ENCODE measurements around the gene TP53BP2.
A peak's percentile ranks its signal among the peaks of the same experiment; 100 is the strongest.
"Not testable (repeated sequence)": the region's sequence is repeated elsewhere in the genome, so short reads cannot be mapped to it uniquely, and the experiment has no call there.

TP53BP2 gene, protein sequence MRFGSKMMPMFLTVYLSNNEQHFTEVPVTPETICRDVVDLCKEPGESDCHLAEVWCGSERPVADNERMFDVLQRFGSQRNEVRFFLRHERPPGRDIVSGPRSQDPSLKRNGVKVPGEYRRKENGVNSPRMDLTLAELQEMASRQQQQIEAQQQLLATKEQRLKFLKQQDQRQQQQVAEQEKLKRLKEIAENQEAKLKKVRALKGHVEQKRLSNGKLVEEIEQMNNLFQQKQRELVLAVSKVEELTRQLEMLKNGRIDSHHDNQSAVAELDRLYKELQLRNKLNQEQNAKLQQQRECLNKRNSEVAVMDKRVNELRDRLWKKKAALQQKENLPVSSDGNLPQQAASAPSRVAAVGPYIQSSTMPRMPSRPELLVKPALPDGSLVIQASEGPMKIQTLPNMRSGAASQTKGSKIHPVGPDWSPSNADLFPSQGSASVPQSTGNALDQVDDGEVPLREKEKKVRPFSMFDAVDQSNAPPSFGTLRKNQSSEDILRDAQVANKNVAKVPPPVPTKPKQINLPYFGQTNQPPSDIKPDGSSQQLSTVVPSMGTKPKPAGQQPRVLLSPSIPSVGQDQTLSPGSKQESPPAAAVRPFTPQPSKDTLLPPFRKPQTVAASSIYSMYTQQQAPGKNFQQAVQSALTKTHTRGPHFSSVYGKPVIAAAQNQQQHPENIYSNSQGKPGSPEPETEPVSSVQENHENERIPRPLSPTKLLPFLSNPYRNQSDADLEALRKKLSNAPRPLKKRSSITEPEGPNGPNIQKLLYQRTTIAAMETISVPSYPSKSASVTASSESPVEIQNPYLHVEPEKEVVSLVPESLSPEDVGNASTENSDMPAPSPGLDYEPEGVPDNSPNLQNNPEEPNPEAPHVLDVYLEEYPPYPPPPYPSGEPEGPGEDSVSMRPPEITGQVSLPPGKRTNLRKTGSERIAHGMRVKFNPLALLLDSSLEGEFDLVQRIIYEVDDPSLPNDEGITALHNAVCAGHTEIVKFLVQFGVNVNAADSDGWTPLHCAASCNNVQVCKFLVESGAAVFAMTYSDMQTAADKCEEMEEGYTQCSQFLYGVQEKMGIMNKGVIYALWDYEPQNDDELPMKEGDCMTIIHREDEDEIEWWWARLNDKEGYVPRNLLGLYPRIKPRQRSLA

DNA sequence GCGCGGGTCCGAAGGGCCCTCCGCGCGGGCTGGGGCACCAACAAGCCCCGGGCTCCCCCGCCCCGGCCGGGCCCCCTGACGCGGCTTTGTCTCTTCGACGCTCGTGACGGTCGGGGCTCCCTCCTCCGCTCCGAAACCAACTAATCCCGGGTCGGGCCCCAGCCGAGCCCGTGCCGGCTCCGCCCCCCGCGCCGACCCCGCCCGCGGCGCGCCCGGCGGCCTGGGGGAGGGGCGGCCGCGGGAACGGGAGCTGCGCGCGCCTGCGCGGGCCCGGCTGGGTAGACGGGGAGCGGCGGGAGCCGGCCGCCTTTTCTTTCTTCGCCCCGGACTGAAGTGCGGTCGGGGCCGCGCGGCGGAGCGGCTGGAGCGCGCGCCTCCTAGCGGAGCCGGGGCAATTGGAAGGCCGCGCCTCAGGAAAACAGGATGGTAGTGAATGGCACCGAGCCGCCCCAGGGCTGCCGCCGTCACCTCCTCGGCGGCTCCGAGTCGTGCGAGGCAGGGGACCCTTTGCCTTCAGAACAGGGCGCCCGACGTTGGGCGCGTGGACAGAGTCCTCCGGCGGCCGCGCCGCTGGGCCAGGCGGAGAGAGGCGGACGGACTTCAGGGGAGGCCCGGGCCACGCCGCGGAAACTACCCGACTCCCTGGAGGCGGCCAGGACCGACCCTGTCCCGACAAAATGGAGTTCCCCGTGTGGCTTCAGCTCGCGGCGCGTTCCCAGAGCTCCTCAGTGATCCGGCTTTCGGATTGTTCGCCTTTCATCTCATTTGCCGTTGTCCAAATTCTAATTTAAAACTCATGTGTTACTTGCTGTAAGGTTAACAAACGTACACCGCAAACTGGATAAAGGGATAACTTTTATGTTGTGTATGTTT, at the start of gene TP53BP2:
TSS of gene TP53BP2 (minus strand) at position 138 of the 873 bp plus-strand sequence. CDS start 267 bp downstream, outside the sequence.
- DNase-seq (ENCODE audit: low spot score): peak; percentile 93
- peak; percentile 20 for FAIRE-seq

DNA sequence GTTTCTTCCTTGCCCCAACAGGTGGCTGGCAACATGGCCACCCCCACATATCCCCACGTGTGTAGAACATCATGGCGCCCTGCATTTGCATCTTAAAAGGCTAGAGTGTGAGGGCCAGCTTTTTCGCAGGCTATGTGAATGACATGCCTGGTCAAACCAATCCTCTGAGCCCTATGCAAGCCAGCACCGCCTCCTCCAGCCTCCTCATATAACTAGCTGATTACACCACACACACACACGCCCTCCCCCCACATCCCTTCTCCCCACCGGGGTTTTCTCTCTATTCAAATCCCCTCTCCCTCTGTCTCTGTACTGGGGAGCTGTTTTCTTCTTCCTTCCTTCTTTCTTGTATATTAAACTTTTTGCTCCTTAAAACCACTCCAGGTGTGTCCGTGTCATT, 44.7 kb upstream of the TP53BP2 start:
- FAIRE-seq; DNase-seq (ENCODE audit: low spot score): not testable (repeated sequence)

DNA sequence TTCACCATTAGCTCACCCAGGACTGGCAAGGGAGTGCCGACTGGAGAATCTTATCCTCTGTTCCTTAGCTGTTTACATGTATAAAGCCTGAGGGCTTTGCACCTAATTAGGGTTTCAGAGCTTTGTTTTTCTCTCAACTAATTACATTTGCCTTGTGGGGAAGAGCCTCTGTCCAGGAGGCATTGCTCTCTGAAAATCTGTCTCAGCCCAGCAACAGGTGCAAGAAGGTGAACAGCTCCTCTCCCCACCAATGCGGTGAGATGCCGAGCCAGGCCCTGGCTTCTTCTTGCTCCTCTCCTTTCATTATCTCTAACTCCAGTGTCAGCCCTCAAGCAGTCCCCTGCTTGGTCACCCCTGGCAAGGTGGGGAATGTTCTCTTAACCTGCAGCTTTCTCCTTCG, 43.6 kb upstream of the TP53BP2 start:
- FAIRE-seq: not testable (repeated sequence)

DNA sequence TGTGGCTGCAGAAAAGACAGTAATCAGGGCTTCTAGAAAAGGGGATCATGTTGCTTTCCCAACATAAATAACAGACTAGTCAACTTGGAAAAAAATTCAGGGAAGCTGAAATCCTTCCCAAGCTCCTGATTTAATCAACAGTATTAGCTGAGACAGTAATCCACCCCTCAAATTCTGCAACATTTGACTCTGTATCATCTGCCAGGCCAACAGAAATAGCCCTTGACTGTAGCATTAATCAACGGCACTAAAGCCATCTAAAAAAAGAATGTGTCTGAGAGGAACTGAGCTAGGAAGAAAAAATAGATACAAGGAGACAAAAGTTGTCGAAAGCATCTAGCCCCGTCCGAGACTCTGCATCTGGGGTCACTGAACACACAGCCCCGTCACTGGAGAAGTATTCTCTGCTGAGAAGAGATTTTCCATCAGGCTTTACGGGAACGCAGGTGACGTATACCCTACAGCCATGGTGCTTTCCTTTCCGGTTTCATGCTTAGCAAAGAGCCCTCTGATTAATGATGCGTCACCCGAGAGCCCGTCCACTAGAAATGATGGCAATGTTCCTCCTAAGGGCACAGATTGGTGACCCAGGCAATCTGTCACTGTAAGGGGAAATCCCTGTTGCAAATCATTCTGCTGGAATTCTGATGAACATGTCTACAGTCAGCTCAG, 42.1 kb upstream of the TP53BP2 start:
- DNase-seq (ENCODE audit: low spot score): peak; percentile 84
- no peak for FAIRE-seq

More for the DNA sequence above, 43.6 kb upstream of the TP53BP2 start:
- not testable (repeated sequence) for DNase-seq (ENCODE audit: low spot score)

DNA sequence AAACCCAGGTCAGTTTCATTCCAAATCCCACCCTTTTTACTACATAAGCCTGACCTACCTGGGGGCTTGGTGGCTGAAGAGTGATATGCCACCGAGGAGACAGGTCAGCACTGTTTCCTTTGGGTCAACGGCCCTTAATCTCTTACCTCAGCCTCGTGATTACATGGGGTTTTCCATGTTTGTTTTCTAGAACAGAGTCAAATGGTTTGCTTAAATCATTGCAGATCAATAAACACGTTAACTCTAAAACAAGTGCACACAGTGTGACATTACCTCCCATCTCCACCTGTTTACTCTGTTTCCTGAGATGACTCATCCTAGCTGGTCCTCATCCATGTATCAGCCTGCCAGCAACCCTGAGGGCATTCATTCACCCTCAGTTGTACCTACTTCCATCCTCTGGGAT, 40.8 kb upstream of the TP53BP2 start:
- FAIRE-seq (no peak), DNase-seq (ENCODE audit: low spot score) (peak; percentile 21)

DNA sequence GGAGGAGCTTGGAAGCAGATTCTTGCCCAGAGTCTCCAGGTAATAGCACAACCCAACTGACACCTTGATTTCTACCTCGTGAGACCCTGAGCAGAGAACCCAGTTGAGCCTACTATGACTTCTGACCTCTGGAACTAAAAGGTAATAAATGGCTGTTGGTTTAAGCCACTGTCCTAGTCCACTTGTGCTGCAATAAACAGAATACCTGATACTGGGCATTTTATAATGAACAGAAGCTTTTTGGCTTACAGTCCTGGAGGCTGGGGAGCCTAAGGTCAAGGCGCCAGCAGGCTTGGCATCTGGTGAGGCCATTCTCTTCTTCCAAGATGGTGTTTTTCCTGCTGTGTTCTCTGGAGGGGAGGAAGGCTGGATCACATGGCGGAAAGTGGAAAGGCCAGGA, 39.9 kb upstream of the TP53BP2 start:
- FAIRE-seq (no peak), DNase-seq (ENCODE audit: low spot score) (no peak)

DNA sequence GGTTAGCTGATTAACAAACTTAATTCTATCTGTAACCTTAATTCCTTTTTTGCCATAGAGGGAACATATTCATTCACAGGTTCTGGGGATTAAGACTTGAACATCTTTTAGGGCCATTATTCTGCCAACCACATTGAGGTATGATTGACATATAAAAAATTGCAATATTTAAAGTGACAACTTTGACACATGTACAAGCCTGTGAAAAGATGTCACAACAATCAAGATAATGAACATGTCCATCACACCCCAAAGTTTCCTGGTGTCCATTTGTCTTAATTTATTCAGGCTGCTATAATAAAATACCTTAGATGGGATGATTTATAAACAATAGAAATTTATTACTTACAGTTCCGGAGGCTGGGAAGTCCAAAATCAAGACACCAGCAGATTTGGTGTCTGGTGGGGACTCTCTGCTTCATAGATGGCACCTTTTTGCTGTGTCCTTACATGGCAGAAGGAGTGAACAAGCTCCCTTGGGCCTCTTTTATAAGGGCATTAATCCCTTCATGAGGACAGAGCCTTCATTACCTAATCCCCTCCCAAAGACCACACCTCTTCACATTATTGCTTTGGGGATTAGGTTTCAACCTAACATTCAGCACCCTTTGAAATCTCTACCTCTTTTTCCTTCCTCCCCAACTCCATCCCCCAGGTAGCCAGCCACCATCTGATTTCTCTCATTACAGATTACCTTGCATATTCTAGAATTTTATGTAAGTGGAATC, 33.0 kb upstream of the TP53BP2 start:
- no peak for FAIRE-seq

DNA sequence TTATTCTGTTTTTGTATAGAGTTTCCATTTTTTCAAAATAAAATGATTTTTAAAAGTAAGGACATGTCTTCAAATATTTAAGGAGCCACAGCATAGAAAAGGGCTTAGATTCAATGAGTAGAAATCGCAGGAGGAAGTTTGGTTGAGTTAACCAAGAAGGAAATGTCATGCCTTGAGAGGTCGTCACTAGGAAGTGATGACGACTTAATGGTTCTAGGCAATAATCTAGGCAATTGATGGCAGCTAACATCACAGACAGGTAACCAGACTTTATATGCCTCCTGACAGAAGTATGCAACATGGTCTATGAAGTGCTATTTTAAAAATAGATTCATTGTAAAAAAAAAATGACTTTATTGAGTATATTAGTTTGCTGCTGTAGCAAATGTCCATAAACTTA, 32.1 kb upstream of the TP53BP2 start:
- FAIRE-seq (no peak), DNase-seq (ENCODE audit: low spot score) (no peak)

More for the DNA sequence above, 33.0 kb upstream of the TP53BP2 start:
- DNase-seq (ENCODE audit: low spot score): no peak

DNA sequence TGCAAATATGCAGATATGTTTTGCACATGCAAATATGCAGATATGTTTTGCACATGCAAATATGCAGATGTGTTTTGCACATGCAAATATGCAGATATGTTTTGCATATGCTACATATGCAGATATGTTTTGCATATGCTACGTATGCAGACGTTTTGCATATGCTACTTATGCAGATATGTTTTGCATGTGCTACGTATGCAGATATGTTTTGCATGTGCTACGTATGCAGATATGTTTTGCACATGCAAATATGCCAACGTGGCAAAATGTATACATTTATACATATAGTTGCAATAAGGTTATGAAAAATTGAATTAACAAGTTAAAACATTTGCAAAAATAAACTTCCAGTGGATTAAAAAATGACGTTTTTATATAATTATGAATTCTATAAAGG, 30.8 kb upstream of the TP53BP2 start:
- FAIRE-seq: no peak
- DNase-seq (ENCODE audit: low spot score): no peak

DNA sequence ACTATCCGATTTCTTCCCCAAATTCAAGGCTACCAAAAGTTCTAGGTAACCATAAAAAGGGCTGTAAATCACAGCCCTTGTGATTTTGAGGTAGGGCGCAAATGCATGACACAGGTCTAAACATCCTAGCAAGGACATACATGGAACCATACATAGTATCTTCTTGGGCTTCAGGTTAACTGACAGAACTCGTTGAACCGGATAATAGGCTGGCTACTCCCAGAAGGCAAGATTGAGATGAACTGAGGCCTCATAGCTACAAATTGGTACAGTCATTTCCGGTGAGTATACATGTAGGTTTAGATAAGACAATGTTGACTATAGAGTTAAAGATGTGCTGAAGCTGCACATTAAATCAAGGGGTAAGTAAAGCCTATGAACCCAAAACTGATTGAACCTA, 27.3 kb upstream of the TP53BP2 start:
- FAIRE-seq (no peak), DNase-seq (ENCODE audit: low spot score) (no peak)

DNA sequence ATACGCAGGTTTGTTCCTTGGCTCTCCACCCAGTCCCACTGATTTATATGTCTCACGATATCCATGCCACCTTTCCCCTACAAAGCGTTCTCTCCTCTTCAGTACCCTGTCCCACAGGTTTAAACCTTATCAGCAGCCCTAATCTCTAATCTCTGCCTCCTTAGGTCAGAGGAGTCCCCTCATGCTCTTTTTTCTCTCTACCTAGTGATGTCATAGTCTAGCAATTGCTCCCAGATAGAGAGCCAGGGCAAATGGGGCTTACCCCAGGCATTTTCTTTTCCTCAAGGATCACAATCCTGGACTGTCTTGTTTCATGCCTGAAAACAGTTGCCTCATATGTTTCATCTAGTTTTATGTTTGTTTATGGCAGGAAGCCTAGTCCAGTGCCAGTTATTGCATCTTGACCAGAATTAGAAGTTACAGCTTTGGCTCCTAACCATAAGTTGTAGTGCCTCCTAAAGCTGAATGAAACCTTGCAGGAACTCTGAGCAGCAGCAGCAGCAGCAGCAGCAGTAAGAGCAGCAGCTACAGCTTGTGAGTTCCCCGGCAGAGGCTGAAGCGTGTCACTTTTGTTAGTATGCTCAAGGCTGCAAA, 26.7 kb upstream of the TP53BP2 start:
- FAIRE-seq (no peak), DNase-seq (ENCODE audit: low spot score) (no peak)

DNA sequence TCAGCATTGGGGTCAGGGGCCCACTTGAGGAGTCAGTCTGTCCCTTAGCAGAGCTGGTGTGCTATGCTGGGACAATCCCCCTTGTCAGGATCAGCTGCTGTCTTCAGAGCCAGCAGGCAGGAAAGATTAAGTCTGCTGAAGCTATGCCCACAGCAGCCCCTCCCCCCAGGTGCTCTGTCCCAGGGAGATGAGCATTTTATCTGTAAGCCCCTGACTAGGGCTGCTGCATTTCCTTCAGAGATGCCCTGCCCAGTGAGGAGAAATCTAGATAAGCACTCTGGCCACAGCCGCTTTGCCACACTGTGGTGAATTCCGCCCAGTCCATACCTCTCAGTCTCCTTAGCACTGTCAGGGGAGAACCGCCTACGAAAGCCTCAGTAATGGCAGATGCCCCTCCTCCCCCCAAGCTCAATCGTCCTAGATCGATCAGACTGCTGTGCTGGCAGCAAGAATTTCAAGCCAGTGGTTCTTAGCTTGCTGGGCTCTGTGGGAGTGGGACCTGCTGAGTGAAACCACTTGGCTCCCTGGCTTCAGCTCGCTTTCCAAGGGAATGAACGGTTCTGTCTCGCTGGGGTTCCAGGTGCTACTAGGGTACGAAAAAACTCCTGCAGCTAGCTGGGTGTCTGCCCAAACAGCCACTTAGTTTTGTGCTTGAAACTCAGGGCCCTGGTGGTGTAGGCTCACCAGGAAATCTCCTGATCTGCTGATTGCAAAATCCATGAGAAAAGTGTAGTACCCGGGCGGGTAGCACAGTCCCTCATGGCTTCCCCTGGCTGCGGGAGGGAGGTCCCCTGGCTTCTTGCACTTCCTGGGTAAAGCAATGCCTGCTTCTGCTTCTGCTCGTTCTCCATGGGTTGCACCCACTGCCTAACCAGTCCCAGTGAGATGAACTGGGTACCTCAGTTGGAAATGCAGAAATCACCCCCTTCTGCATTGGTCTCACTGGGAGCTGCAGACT, 25.1 kb upstream of the TP53BP2 start:
- no peak for FAIRE-seq
- DNase-seq (ENCODE audit: low spot score): no peak

DNA sequence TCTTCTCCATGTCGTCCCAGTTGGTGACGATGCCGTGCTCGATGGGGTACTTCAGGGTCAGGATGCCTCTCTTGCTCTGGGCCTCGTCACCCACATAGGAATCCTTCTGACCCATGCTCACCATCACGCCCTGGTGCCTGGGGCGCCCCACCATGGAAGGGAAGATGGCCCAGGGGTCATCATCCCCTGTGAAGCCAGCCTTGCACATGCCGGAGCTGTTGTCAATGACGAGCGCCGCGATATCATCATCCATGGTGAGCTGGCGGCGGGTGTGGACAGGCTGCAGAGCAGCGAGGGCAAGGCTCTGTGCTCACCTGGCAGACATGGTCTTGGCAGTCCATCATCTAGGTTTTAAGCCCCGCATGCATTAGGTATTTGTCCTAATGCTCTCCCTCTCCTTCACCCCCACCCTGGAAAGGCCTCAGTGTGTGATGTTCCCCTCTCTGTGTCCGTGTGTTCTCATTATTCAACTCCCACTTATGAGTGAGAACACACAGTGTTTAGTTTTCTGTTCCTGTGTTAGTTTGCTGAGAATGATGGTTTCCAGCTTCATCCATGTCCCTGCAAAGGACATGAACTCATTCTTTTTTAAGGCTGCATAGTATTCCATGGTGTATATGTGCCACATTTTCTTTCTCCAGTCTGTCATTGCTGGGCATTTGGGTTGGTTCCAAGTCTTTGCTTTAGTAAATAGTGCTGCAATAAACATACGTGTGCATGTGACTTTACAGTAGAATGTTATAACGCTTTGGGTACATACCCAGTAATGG, 19.0 kb upstream of the TP53BP2 start:
- not testable (repeated sequence) for FAIRE-seq; DNase-seq (ENCODE audit: low spot score)

DNA sequence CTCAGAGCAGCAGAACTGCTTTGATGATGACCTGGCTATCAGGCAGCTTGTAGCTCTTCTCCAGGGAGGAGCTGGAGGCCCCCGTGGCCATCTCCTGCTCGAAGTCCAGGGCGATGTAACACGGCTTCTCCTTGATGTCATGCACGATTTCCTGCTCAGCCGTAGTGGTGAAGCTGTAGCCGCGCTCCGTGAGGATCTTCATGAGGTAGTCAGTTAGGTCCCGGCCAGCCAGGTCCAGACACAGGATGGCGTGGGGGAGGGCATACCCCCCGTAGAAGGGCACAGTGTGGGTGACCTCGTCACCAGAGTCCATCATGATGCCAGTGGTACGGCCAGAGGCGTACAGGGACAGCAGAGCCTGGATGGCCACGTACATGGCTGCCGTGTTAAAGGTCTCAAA, 18.3 kb upstream of the TP53BP2 start:
- FAIRE-seq (no peak), DNase-seq (ENCODE audit: low spot score) (no peak)

DNA sequence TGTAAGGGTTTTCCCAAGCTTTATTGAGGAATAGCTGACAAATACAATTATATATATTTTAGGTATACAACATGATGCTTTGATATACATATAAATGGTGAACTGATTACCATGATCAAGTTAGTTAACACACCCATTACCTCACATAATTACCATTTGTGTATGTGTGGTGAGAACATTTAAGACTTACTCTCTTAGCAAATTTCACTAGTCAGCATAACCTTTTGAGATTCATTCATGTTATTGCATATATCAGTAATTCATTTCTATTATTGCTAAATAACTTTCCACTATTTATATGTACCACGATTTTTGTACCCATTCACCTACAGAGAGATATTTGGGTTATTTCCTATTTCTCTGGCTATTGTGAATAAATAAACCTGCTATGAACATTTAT, 16.2 kb upstream of the TP53BP2 start:
- DNase-seq (ENCODE audit: low spot score) (no peak), FAIRE-seq (no peak)

DNA sequence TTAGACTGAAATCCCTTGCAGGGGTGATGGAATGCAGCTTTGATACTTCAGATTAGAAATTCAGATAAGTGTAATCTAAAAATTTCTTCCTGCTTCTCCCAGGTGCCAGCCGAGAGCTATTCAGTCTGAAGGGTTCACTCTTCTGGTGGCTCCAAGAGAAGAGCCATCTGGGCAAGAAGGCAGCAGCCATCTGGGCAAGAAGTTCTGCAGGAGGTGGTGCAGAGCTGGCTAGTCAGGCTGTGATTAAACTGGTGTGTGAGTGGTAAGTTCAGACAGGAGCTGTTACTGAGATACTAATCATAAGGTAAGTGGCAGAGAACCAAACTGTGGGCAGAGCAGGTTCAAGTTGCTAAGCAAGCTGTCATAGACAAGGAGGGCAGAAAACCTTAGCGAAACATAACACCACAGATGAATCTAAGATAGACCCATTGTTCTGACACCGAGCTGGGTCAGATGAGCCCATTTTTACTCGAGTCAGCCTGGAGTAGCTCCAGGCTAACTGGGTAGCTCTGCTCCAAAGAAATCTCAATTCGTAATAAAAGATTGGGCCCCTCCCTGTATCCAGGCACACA, 14.4 kb upstream of the TP53BP2 start:
- FAIRE-seq: no peak
- DNase-seq (ENCODE audit: low spot score): no peak

DNA sequence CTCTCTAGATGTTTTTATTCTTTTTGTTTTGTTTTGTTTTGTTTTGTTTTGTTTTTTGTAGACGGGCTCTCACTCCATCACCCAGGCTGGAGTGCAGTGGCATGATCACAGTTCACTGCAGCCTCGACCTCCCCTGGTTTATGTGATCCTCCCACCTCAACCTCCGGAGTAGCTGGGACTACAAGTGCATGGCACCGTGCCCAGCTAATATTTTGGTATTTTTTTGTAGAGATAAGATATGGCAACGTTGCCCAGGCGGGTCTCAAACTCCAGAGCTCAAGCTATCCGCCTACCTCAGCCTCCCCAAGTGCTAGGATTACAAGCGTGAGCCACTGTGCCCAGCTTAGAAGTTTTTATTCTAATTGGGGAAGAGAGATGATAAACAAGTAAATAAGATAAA, 13.3 kb upstream of the TP53BP2 start:
- DNase-seq (ENCODE audit: low spot score) (no peak), FAIRE-seq (no peak)
